HEK293 (cell line): ENCODE measurements around the gene TACC2.

Source experiments
- MYNN ChIP-seq: fragments of 450-650 bp; formaldehyde crosslinking; IDR thresholded peaks from 2 replicates; pipeline ENCODE4 v1.5.1; 2016; ENCODE audit warnings: missing biosample characterization, missing genetic modification characterization, borderline replicate concordance
- TCF7L2 ChIP-seq: IDR thresholded peaks from 2 replicates; pipeline ENCODE4 v1.6.1; 2011; ENCODE audit warnings: low read depth, mild to moderate bottlenecking, inconsistent platforms, low read length, moderate library complexity, borderline replicate concordance
- ZEB2 ChIP-seq: fragments of 450-650 bp; formaldehyde crosslinking; IDR thresholded peaks from 2 replicates; pipeline ENCODE4 v1.5.1; 2016; ENCODE audit warnings: missing biosample characterization, missing genetic modification characterization
- ZNF114 ChIP-seq: fragments of 450-650 bp; formaldehyde crosslinking; IDR thresholded peaks from 2 replicates; pipeline ENCODE4 v1.5.0; 2017; ENCODE audit warnings: missing biosample characterization, missing genetic modification characterization
- ZNF121 ChIP-seq: fragments of 450-650 bp; formaldehyde crosslinking; IDR thresholded peaks from 2 replicates; pipeline ENCODE4 v1.5.1; 2016; ENCODE audit warnings: missing biosample characterization, missing genetic modification characterization
- ZNF248 ChIP-seq: fragments of 450-650 bp; formaldehyde crosslinking; IDR thresholded peaks from 2 replicates; pipeline ENCODE4 v1.5.1; 2017; ENCODE audit warnings: missing biosample characterization, missing genetic modification characterization
- ZNF302 ChIP-seq: fragments of 450-650 bp; formaldehyde crosslinking; IDR thresholded peaks from 2 replicates; pipeline ENCODE4 v1.5.1; 2016; ENCODE audit warnings: missing biosample characterization, missing genetic modification characterization, low read depth
- ZNF561 ChIP-seq: fragments of 450-650 bp; IDR thresholded peaks from 2 replicates; pipeline ENCODE4 v1.5.1; 2018; ENCODE audit warnings: missing biosample characterization, missing genetic modification characterization, borderline replicate concordance
- TF ChIP-seq, protein P1 (sequence below): fragments of 450-650 bp; IDR thresholded peaks from 2 replicates; pipeline ENCODE4 v1.5.1; 2018; ENCODE audit warnings: missing biosample characterization, mild to moderate bottlenecking, missing genetic modification characterization
- TF ChIP-seq, protein P2 (sequence below): fragments of 450-650 bp; formaldehyde crosslinking; conservative IDR thresholded peaks from 2 replicates; pipeline ENCODE4 v1.5.1; 2016; ENCODE audit warnings: low read depth, missing biosample characterization, missing genetic modification characterization
- TF ChIP-seq, protein P3 (sequence below): fragments of 450-650 bp; formaldehyde crosslinking; IDR thresholded peaks from 2 replicates; pipeline ENCODE4 v1.5.1; 2016; ENCODE audit warnings: missing biosample characterization, missing genetic modification characterization
- TF ChIP-seq, protein P4 (sequence below): fragments of 450-650 bp; formaldehyde crosslinking; IDR thresholded peaks from 2 replicates; pipeline ENCODE4 v1.5.1; 2016; ENCODE audit warnings: missing biosample characterization, missing genetic modification characterization
- TF ChIP-seq, protein P5 (sequence below): fragments of 450-650 bp; formaldehyde crosslinking; IDR thresholded peaks from 2 replicates; pipeline ENCODE4 v1.5.1; 2016; ENCODE audit warnings: missing biosample characterization, missing genetic modification characterization
- TF ChIP-seq, protein P6 (sequence below): fragments of 450-650 bp; formaldehyde crosslinking; IDR thresholded peaks from 2 replicates; pipeline ENCODE4 v1.5.1; 2016; ENCODE audit warnings: missing biosample characterization, missing genetic modification characterization

DNA sequence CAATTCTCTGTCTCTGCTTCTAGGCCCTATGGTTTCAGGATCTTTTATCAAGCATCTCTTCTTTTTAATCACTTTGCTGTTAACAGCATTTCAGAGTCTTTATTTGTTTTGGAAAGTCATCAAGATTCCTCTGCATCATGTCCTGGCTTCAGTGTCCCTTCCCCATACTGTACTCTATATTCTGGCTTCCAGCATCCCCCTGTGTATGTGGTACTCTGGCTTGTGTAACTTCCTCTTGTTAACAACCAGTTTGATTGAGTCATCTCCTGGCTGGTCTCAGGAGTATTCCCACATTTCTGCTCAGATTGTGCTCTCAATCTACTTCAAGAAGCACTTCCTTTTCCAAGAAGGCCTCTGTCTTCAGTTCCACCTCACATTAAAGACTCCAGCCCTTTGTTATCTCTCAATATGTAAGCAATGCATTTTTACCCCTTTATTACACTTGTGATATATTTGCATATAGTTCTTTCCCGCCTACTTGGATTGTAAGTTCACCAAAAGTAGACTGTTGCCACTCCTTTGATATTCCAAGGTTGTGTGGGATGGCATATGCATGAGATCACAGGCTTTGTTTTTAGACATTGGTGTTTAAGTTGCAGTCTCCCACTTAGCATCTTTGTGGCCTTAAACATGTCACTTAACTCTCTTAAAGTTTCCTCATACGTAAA is 46.1 kb upstream of the TACC2 start:
- TF ChIP-seq ZEB2 (tag by site-specific recombination) = no peak
- TF ChIP-seq, protein P1, sequence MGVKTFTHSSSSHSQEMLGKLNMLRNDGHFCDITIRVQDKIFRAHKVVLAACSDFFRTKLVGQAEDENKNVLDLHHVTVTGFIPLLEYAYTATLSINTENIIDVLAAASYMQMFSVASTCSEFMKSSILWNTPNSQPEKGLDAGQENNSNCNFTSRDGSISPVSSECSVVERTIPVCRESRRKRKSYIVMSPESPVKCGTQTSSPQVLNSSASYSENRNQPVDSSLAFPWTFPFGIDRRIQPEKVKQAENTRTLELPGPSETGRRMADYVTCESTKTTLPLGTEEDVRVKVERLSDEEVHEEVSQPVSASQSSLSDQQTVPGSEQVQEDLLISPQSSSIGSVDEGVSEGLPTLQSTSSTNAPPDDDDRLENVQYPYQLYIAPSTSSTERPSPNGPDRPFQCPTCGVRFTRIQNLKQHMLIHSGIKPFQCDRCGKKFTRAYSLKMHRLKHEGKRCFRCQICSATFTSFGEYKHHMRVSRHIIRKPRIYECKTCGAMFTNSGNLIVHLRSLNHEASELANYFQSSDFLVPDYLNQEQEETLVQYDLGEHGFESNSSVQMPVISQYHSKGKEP = no peak
- TF ChIP-seq, protein P2, sequence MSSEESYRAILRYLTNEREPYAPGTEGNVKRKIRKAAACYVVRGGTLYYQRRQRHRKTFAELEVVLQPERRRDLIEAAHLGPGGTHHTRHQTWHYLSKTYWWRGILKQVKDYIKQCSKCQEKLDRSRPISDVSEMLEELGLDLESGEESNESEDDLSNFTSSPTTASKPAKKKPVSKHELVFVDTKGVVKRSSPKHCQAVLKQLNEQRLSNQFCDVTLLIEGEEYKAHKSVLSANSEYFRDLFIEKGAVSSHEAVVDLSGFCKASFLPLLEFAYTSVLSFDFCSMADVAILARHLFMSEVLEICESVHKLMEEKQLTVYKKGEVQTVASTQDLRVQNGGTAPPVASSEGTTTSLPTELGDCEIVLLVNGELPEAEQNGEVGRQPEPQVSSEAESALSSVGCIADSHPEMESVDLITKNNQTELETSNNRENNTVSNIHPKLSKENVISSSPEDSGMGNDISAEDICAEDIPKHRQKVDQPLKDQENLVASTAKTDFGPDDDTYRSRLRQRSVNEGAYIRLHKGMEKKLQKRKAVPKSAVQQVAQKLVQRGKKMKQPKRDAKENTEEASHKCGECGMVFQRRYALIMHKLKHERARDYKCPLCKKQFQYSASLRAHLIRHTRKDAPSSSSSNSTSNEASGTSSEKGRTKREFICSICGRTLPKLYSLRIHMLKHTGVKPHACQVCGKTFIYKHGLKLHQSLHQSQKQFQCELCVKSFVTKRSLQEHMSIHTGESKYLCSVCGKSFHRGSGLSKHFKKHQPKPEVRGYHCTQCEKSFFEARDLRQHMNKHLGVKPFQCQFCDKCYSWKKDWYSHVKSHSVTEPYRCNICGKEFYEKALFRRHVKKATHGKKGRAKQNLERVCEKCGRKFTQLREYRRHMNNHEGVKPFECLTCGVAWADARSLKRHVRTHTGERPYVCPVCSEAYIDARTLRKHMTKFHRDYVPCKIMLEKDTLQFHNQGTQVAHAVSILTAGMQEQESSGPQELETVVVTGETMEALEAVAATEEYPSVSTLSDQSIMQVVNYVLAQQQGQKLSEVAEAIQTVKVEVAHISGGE (tag by site-specific recombination) = no peak
- TF ChIP-seq ZNF561 = no peak
- TF ChIP-seq, protein P3, sequence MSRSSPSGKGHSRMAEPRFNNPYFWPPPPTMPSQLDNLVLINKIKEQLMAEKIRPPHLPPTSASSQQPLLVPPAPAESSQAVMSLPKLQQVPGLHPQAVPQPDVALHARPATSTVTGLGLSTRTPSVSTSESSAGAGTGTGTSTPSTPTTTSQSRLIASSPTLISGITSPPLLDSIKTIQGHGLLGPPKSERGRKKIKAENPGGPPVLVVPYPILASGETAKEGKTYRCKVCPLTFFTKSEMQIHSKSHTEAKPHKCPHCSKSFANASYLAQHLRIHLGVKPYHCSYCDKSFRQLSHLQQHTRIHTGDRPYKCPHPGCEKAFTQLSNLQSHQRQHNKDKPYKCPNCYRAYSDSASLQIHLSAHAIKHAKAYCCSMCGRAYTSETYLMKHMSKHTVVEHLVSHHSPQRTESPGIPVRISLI (tag by site-specific recombination) = no peak
- TF ChIP-seq ZNF121 = no peak
- TF ChIP-seq ZNF114 (tag by site-specific recombination) = no peak
- TF ChIP-seq ZNF302 = no peak
- TF ChIP-seq, protein P4, sequence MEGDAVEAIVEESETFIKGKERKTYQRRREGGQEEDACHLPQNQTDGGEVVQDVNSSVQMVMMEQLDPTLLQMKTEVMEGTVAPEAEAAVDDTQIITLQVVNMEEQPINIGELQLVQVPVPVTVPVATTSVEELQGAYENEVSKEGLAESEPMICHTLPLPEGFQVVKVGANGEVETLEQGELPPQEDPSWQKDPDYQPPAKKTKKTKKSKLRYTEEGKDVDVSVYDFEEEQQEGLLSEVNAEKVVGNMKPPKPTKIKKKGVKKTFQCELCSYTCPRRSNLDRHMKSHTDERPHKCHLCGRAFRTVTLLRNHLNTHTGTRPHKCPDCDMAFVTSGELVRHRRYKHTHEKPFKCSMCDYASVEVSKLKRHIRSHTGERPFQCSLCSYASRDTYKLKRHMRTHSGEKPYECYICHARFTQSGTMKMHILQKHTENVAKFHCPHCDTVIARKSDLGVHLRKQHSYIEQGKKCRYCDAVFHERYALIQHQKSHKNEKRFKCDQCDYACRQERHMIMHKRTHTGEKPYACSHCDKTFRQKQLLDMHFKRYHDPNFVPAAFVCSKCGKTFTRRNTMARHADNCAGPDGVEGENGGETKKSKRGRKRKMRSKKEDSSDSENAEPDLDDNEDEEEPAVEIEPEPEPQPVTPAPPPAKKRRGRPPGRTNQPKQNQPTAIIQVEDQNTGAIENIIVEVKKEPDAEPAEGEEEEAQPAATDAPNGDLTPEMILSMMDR (tag by site-specific recombination) = no peak
- TF ChIP-seq, protein P5, sequence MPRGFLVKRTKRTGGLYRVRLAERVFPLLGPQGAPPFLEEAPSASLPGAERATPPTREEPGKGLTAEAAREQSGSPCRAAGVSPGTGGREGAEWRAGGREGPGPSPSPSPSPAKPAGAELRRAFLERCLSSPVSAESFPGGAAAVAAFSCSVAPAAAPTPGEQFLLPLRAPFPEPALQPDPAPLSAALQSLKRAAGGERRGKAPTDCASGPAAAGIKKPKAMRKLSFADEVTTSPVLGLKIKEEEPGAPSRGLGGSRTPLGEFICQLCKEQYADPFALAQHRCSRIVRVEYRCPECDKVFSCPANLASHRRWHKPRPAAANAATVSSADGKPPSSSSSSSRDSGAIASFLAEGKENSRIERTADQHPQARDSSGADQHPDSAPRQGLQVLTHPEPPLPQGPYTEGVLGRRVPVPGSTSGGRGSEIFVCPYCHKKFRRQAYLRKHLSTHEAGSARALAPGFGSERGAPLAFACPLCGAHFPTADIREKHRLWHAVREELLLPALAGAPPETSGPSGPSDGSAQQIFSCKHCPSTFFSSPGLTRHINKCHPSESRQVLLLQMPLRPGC = no peak
- no peak for TF ChIP-seq TCF7L2
- TF ChIP-seq, protein P6, sequence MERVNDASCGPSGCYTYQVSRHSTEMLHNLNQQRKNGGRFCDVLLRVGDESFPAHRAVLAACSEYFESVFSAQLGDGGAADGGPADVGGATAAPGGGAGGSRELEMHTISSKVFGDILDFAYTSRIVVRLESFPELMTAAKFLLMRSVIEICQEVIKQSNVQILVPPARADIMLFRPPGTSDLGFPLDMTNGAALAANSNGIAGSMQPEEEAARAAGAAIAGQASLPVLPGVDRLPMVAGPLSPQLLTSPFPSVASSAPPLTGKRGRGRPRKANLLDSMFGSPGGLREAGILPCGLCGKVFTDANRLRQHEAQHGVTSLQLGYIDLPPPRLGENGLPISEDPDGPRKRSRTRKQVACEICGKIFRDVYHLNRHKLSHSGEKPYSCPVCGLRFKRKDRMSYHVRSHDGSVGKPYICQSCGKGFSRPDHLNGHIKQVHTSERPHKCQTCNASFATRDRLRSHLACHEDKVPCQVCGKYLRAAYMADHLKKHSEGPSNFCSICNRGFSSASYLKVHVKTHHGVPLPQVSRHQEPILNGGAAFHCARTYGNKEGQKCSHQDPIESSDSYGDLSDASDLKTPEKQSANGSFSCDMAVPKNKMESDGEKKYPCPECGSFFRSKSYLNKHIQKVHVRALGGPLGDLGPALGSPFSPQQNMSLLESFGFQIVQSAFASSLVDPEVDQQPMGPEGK (tag by site-specific recombination) = no peak
- no peak for TF ChIP-seq MYNN (tag by site-specific recombination)
- TF ChIP-seq ZNF248 (tag by site-specific recombination) = no peak
